ENCODE results near the gene HOXB4. TPM values are rescaled to one million over a fixed set of nuclear protein-coding genes. Genes with fewer than 3 reads are reported as not detected.

HOXB4 gene
- total RNA-seq, 2 experiments from 2014 or later = 7.4 to 8.9 TPM

DNA sequence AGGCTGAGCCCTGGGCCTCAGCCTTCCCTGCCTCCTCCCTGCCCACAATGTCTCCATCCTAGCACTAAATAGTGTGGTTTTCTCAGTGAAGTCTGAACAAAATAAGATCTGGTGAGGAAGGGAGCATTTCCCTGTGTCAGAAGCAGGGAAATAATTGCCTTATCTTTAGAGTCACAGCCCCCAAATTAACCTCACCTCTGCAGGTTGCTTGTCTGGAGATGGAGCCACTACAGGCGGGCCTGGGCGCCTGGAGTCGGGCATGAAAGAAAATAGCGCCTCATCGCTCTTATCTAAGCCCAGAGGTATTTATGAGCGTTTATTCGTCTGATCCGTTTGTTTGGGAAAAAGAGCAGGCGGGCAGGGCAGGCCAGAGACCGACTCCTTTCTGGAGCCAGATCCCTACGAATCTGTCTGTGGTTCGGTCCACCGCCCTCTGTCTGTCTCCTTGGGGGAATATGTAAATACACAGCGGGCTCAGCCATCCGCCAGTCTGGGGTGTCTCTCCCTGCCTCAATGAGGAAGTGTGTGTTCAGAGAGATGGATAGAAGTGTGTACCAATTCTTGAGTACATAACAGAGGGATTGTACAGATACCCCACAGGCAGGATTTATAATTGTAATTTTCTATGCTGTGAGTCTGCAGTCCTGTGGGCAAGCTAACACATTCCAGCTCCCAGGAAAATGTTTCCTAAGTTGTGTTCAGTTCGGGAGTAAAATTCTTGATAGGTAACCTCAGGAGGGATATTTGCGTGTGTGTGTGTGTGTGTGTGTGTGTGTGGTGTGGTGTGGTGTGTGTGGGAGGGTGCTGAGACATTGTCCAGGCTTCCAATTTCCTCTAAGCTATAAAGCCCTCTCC lies 22.3 kb upstream of the HOXB4 start:
- no peaks in the 10 kb centered on the region for H3K9me3 ChIP-seq (ENCODE audit: low read length)
- no peaks in the 10 kb centered on the region for H4K20me1 ChIP-seq (ENCODE audit: insufficient read depth, low read length)
- H3K9me2 ChIP-seq (ENCODE audit: insufficient read depth, low read length) = no peaks in the 10 kb centered on the region
- no peak overlapping the region for H3K27ac ChIP-seq (ENCODE audit: low read depth, low read length, poor library complexity, severe bottlenecking)
- TF ChIP-seq EZH2phosphoT487 (IDR thresholded peaks at IDR 0.05; ENCODE audit: borderline replicate concordance, low read depth, low read length) = no peak
- no peak for TF ChIP-seq CTCF (conservative IDR thresholded peaks at IDR 0.05; ENCODE audit: low read length)
- POLR2A ChIA-PET = no interaction called here
- no peaks in the 10 kb centered on the region for H3K79me2 ChIP-seq (ENCODE audit: insufficient read depth, low read depth, low read length)
- no peak overlapping the region for H2AFZ ChIP-seq (ENCODE audit: low read length)
- DNase-seq (ENCODE audit: low spot score) = no peak
- intact Hi-C loops (cut with micrococcal nuclease; ENCODE audit: unreplicated experiment) = no loop called here
- CTCF ChIA-PET (ENCODE audit: unreplicated experiment) = interaction anchor here (0.6 kb wide), 1 partner anchor 399 kb away, joined by 3 read pairs; no protein-coding TSS in a partner anchor
- H3K36me3 ChIP-seq (ENCODE audit: insufficient read depth, low read length) = no peaks in the 10 kb centered on the region
- no peak overlapping the region for H3K4me2 ChIP-seq (ENCODE audit: low read length)
- BruUV-seq (replicated peaks) = no TSS peak
- H3K4me3 ChIP-seq (ENCODE audit: low read depth, low read length, poor library complexity, severe bottlenecking) = no peak overlapping the region
- H3K4me1 ChIP-seq (ENCODE audit: insufficient read depth, low read length, poor library complexity, severe bottlenecking) = peaks cover 6% of the 10 kb centered on the region

- H3K4me1 ChIP-seq (ENCODE audit: insufficient read depth, low read length, poor library complexity, severe bottlenecking) = peaks cover 6% of the 10 kb centered on the region
- H3K9me2 ChIP-seq (ENCODE audit: insufficient read depth, low read length) = no peaks in the 10 kb centered on the region
- DNase-seq (ENCODE audit: low spot score) = no peak
- TF ChIP-seq CTCF (conservative IDR thresholded peaks at IDR 0.05; ENCODE audit: low read length) (no peak), EZH2phosphoT487 (IDR thresholded peaks at IDR 0.05; ENCODE audit: borderline replicate concordance, low read depth, low read length) (no peak)
- H3K4me3 ChIP-seq (ENCODE audit: low read depth, low read length, poor library complexity, severe bottlenecking) = no peak overlapping the region
- ChIA-PET POLR2A (interaction anchor here (0.6 kb wide), 2 partner anchors 11 to 52 kb away, joined by 3 to 4 read pairs; no protein-coding TSS in a partner anchor), CTCF (ENCODE audit: unreplicated experiment) (no interaction called here)
- intact Hi-C loops (cut with micrococcal nuclease; ENCODE audit: unreplicated experiment) = loop anchor here (10.0 kb wide), 1 partner anchor 335 kb away; no protein-coding TSS in a partner anchor
- H3K79me2 ChIP-seq (ENCODE audit: insufficient read depth, low read depth, low read length) = no peaks in the 10 kb centered on the region
- no TSS peak for BruUV-seq (replicated peaks)
- no peak overlapping the region for H3K27ac ChIP-seq (ENCODE audit: low read depth, low read length, poor library complexity, severe bottlenecking)
- H3K9me3 ChIP-seq (ENCODE audit: low read length) = no peaks in the 10 kb centered on the region
- no peak overlapping the region for H3K4me2 ChIP-seq (ENCODE audit: low read length)
- no peaks in the 10 kb centered on the region for H3K36me3 ChIP-seq (ENCODE audit: insufficient read depth, low read length)
- H4K20me1 ChIP-seq (ENCODE audit: insufficient read depth, low read length) = no peaks in the 10 kb centered on the region
- no peak overlapping the region for H2AFZ ChIP-seq (ENCODE audit: low read length)
Observed at GRCh38 chr17:48599354-48599753, 21.2 kb upstream of the HOXB4 start.

- Histone ChIP-seq H3K4me1 (ENCODE audit: insufficient read depth, low read length, poor library complexity, severe bottlenecking) (peaks cover 6% of the 10 kb centered on the region), H3K79me2 (ENCODE audit: insufficient read depth, low read depth, low read length) (no peaks in the 10 kb centered on the region), H3K9me3 (ENCODE audit: low read length) (no peaks in the 10 kb centered on the region), H3K27ac (ENCODE audit: low read depth, low read length, poor library complexity, severe bottlenecking) (no peak overlapping the region), H3K4me3 (ENCODE audit: low read depth, low read length, poor library complexity, severe bottlenecking) (no peak overlapping the region), H3K4me2 (ENCODE audit: low read length) (no peak overlapping the region), H3K9me2 (ENCODE audit: insufficient read depth, low read length) (no peaks in the 10 kb centered on the region), H3K36me3 (ENCODE audit: insufficient read depth, low read length) (no peaks in the 10 kb centered on the region), H4K20me1 (ENCODE audit: insufficient read depth, low read length) (no peaks in the 10 kb centered on the region), H2AFZ (ENCODE audit: low read length) (no peak overlapping the region)
- BruUV-seq (replicated peaks) = no TSS peak
- DNase-seq (ENCODE audit: low spot score) = no peak
- POLR2A ChIA-PET = interaction anchor here (0.6 kb wide), 1 partner anchor 51 kb away, joined by 3 read pairs; no protein-coding TSS in a partner anchor
- intact Hi-C loops (cut with micrococcal nuclease; ENCODE audit: unreplicated experiment) = loop anchor here (10.0 kb wide), 1 partner anchor 334 kb away; no protein-coding TSS in a partner anchor
- no peak for TF ChIP-seq CTCF (conservative IDR thresholded peaks at IDR 0.05; ENCODE audit: low read length)
- CTCF ChIA-PET (ENCODE audit: unreplicated experiment) = no interaction called here
Observed at GRCh38 chr17:48598736-48599135, 20.6 kb upstream of the HOXB4 start.

Data from OCI-LY7 (cell line).